Measurements from ENCODE around the gene SUZ12. TPM values are rescaled to one million over a fixed set of nuclear protein-coding genes. Genes with fewer than 3 reads are reported as not detected.
"Not testable (repeated sequence)": the region's sequence is repeated elsewhere in the genome, so short reads cannot be mapped to it uniquely, and the experiment has no call there.

SUZ12 gene
- total RNA-seq, 1 donor, result 34.1 TPM

GRCh38 chr17:32045611-32046010, 108.8 kb downstream of the SUZ12 start:
- H3K9me3 ChIP-seq (ENCODE audit: low read depth, low read length); H3K4me3 ChIP-seq (ENCODE audit: low read length); H3K27me3 ChIP-seq (ENCODE audit: insufficient read depth, low read length); H3K4me1 ChIP-seq (ENCODE audit: insufficient read depth, low read length): not testable (repeated sequence)

DNA sequence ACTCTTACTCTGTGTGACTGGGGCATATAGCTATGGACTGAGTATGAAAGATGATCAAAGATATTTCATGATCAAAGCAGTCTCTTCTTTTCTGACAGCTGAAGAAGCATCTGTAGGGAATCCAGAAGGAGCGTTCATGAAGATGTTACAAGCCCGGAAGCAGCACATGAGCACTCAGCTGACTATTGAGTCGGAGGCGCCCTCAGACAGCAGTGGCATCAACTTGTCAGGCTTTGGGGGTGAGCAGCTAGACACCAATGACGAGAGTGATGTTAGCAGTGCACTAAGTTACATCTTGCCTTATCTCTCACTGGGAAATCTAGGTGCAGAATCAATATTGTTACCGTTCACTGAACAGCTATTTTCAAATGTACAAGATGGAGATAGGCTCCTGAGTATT, 110.9 kb downstream of the SUZ12 start:
- H3K4me3 ChIP-seq (ENCODE audit: low read length); H3K27me3 ChIP-seq (ENCODE audit: insufficient read depth, low read length); H3K4me1 ChIP-seq (ENCODE audit: insufficient read depth, low read length); H3K9me3 ChIP-seq (ENCODE audit: low read depth, low read length): not testable (repeated sequence)

Other genes with a start within 250 kb of the SUZ12 start
- gene COPRS, start 77.8 kb upstream of the SUZ12 start, total RNA-seq, result 7.9 TPM
- gene UTP6, start 35.3 kb upstream of the SUZ12 start, total RNA-seq, result 16.2 TPM
- 50.2 TPM for gene LRRC37B, start 70.4 kb downstream of the SUZ12 start, total RNA-seq
- 33.6 TPM for gene RHOT1, start 205.5 kb downstream of the SUZ12 start, total RNA-seq